ENCODE measurements around the gene SPTBN5.

DNA sequence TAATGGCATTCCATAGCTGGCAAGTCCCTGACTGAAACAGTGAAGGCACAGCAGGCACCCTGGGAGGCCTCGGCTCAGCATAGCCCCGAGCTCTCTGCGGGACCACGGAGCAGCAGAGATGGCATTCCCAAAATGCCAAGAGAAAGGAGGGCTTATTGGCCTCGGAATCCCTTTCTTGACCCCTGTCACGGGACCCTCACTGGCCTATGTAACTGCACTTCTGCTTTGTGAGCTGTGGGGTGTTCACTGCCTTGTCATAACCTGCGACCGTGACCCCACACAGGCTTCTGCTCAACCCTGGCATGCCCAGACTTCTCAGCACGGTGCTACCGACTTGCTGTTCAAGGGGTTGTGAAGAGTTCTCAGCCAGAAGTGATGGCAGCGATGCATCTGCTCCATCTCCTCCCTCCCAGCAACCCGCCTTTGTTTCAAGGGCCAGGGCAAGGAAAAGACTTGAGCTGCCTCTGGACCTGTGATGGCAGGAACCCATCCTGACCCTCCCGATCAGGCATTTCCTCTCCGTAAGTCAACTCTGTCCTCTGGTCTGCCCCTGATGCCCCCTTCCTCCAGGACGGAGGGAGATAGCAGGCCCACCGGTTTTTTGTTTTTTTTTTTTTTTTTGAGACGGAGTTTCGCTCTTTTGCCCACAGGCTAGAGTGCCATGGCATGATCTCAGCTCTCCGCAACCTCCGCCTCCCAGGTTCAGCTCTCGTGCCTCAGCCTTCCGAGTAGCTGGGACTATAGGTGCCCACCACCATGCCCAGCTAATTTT lies 48.0 kb upstream of the SPTBN5 start:
- TF ChIP-seq, protein P1, sequence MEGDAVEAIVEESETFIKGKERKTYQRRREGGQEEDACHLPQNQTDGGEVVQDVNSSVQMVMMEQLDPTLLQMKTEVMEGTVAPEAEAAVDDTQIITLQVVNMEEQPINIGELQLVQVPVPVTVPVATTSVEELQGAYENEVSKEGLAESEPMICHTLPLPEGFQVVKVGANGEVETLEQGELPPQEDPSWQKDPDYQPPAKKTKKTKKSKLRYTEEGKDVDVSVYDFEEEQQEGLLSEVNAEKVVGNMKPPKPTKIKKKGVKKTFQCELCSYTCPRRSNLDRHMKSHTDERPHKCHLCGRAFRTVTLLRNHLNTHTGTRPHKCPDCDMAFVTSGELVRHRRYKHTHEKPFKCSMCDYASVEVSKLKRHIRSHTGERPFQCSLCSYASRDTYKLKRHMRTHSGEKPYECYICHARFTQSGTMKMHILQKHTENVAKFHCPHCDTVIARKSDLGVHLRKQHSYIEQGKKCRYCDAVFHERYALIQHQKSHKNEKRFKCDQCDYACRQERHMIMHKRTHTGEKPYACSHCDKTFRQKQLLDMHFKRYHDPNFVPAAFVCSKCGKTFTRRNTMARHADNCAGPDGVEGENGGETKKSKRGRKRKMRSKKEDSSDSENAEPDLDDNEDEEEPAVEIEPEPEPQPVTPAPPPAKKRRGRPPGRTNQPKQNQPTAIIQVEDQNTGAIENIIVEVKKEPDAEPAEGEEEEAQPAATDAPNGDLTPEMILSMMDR (IDR thresholded peaks at IDR 0.05): no peak
- TF ChIP-seq POLR2A (IDR thresholded peaks at IDR 0.05; ENCODE audit: low read depth): no peak
- TF ChIP-seq POLR2AphosphoS5 (IDR thresholded peaks at IDR 0.05): no peak
- TF ChIP-seq EP300 (IDR thresholded peaks at IDR 0.05): no peak

Data from esophagus muscularis mucosa (tissue), 4 donors.